ENCODE data around the gene MYO5C. TPM values are rescaled to one million over a fixed set of nuclear protein-coding genes. Genes with fewer than 3 reads are reported as not detected.

Gene MYO5C
- polyA plus RNA-seq, 4 donors, result 2.4 to 17.9 (median 6.8) TPM

- Histone ChIP-seq H3K4me1 (ENCODE audit: control insufficient read depth in 3 of 3, insufficient read depth in 2 of 3, low read depth in 1 of 3, low read length in 2 of 3) (no peaks in the 10 kb centered on the region), H3K4me3 (ENCODE audit: low read depth in 1 of 3, low read length in 3 of 3) (no peak overlapping the region), H3K27me3 (ENCODE audit: control insufficient read depth in 3 of 3, insufficient read depth in 3 of 3, low read length in 3 of 3) (no peaks in the 10 kb centered on the region), H3K27ac (ENCODE audit: low read depth in 1 of 3, low read length in 2 of 3) (no peak overlapping the region), H3K9me3 (ENCODE audit: control insufficient read depth in 2 of 2, insufficient read depth in 1 of 2, low read depth in 1 of 2, low read length in 1 of 2) (no peaks in the 10 kb centered on the region), H3K36me3 (ENCODE audit: control insufficient read depth in 3 of 3, insufficient read depth in 2 of 3, low read depth in 1 of 3, low read length in 3 of 3) (peaks cover 0 to 3% (median 0%) of the 10 kb centered on the region in 3 donors)
- FAIRE-seq, result no peak
- WGBS, 3 donors, result 90 to 95% (median 94%) methylated on average over 4 of the region's 4 CpGs
- DNase-seq, result no peak
Observed at GRCh38 chr15:52150871-52151270, 144.7 kb downstream of the MYO5C start.

- whole genome bisulfite sequencing, 3 donors, result 57 to 76% (median 68%) methylated on average over 9 of the region's 9 CpGs
- H3K36me3 ChIP-seq (ENCODE audit: control insufficient read depth in 3 of 3, insufficient read depth in 2 of 3, low read depth in 1 of 3, low read length in 3 of 3), result peaks cover 0 to 3% (median 0%) of the 10 kb centered on the region in 3 donors
- no peaks in the 10 kb centered on the region for H3K9me3 ChIP-seq (ENCODE audit: control insufficient read depth in 2 of 2, insufficient read depth in 1 of 2, low read depth in 1 of 2, low read length in 1 of 2)
- no peaks in the 10 kb centered on the region for H3K4me1 ChIP-seq (ENCODE audit: control insufficient read depth in 3 of 3, insufficient read depth in 2 of 3, low read depth in 1 of 3, low read length in 2 of 3)
- no peak overlapping the region for H3K27ac ChIP-seq (ENCODE audit: low read depth in 1 of 3, low read length in 2 of 3)
- FAIRE-seq (no peak), DNase-seq (no peak)
- no peaks in the 10 kb centered on the region for H3K27me3 ChIP-seq (ENCODE audit: control insufficient read depth in 3 of 3, insufficient read depth in 3 of 3, low read length in 3 of 3)
- H3K4me3 ChIP-seq (ENCODE audit: low read depth in 1 of 3, low read length in 3 of 3), result no peak overlapping the region
Observed at GRCh38 chr15:52150043-52150825, 145.4 kb downstream of the MYO5C start.

GRCh38 chr15:52148403-52148802 lies 147.2 kb downstream of the MYO5C start:
- no peak overlapping the region for H3K4me3 ChIP-seq (ENCODE audit: low read depth in 1 of 3, low read length in 3 of 3)
- 94% methylated on average over 5 of the region's 5 CpGs for WGBS, 3 donors
- no peaks in the 10 kb centered on the region for H3K9me3 ChIP-seq (ENCODE audit: control insufficient read depth in 2 of 2, insufficient read depth in 1 of 2, low read depth in 1 of 2, low read length in 1 of 2)
- H3K27ac ChIP-seq (ENCODE audit: low read depth in 1 of 3, low read length in 2 of 3), result no peak overlapping the region
- no peaks in the 10 kb centered on the region for H3K4me1 ChIP-seq (ENCODE audit: control insufficient read depth in 3 of 3, insufficient read depth in 2 of 3, low read depth in 1 of 3, low read length in 2 of 3)
- H3K36me3 ChIP-seq (ENCODE audit: control insufficient read depth in 3 of 3, insufficient read depth in 2 of 3, low read depth in 1 of 3, low read length in 3 of 3), result peaks cover 0 to 5% (median 3%) of the 10 kb centered on the region in 3 donors
- FAIRE-seq, result no peak
- DNase-seq, result no peak
- no peaks in the 10 kb centered on the region for H3K27me3 ChIP-seq (ENCODE audit: control insufficient read depth in 3 of 3, insufficient read depth in 3 of 3, low read length in 3 of 3)

GRCh38 chr15:52146776-52147175 lies 148.8 kb downstream of the MYO5C start:
- no peaks in the 10 kb centered on the region for H3K9me3 ChIP-seq (ENCODE audit: control insufficient read depth in 2 of 2, insufficient read depth in 1 of 2, low read depth in 1 of 2, low read length in 1 of 2)
- no peak overlapping the region for H3K27ac ChIP-seq (ENCODE audit: low read depth in 1 of 3, low read length in 2 of 3)
- H3K4me3 ChIP-seq (ENCODE audit: low read depth in 1 of 3, low read length in 3 of 3), result no peak overlapping the region
- H3K27me3 ChIP-seq (ENCODE audit: control insufficient read depth in 3 of 3, insufficient read depth in 3 of 3, low read length in 3 of 3), result no peaks in the 10 kb centered on the region
- FAIRE-seq (no peak), DNase-seq (no peak)
- WGBS, 3 donors, result 81 to 87% (median 83%) methylated on average over 3 of the region's 3 CpGs
- H3K36me3 ChIP-seq (ENCODE audit: control insufficient read depth in 3 of 3, insufficient read depth in 2 of 3, low read depth in 1 of 3, low read length in 3 of 3), result peaks cover 0 to 5% (median 3%) of the 10 kb centered on the region in 3 donors
- no peaks in the 10 kb centered on the region for H3K4me1 ChIP-seq (ENCODE audit: control insufficient read depth in 3 of 3, insufficient read depth in 2 of 3, low read depth in 1 of 3, low read length in 2 of 3)

GRCh38 chr15:52146261-52146660 lies 149.3 kb downstream of the MYO5C start:
- no peak for FAIRE-seq
- no peaks in the 10 kb centered on the region for H3K27me3 ChIP-seq (ENCODE audit: control insufficient read depth in 3 of 3, insufficient read depth in 3 of 3, low read length in 3 of 3)
- 86 to 96% (median 93%) methylated on average over 2 of the region's 2 CpGs for WGBS, 3 donors
- H3K36me3 ChIP-seq (ENCODE audit: control insufficient read depth in 3 of 3, insufficient read depth in 2 of 3, low read depth in 1 of 3, low read length in 3 of 3), result peaks cover 0 to 3% (median 3%) of the 10 kb centered on the region in 3 donors
- no peak overlapping the region for H3K4me3 ChIP-seq (ENCODE audit: low read depth in 1 of 3, low read length in 3 of 3)
- no peaks in the 10 kb centered on the region for H3K4me1 ChIP-seq (ENCODE audit: control insufficient read depth in 3 of 3, insufficient read depth in 2 of 3, low read depth in 1 of 3, low read length in 2 of 3)
- no peak overlapping the region for H3K27ac ChIP-seq (ENCODE audit: low read depth in 1 of 3, low read length in 2 of 3)
- no peak for DNase-seq
- no peaks in the 10 kb centered on the region for H3K9me3 ChIP-seq (ENCODE audit: control insufficient read depth in 2 of 2, insufficient read depth in 1 of 2, low read depth in 1 of 2, low read length in 1 of 2)

- Histone ChIP-seq H3K27ac (ENCODE audit: low read depth in 1 of 3, low read length in 2 of 3) (no peak overlapping the region), H3K9me3 (ENCODE audit: control insufficient read depth in 2 of 2, insufficient read depth in 1 of 2, low read depth in 1 of 2, low read length in 1 of 2) (no peaks in the 10 kb centered on the region), H3K27me3 (ENCODE audit: control insufficient read depth in 3 of 3, insufficient read depth in 3 of 3, low read length in 3 of 3) (no peaks in the 10 kb centered on the region), H3K4me1 (ENCODE audit: control insufficient read depth in 3 of 3, insufficient read depth in 2 of 3, low read depth in 1 of 3, low read length in 2 of 3) (no peaks in the 10 kb centered on the region), H3K4me3 (ENCODE audit: low read depth in 1 of 3, low read length in 3 of 3) (no peak overlapping the region), H3K36me3 (ENCODE audit: control insufficient read depth in 3 of 3, insufficient read depth in 2 of 3, low read depth in 1 of 3, low read length in 3 of 3) (peaks cover 0 to 5% (median 3%) of the 10 kb centered on the region in 3 donors)
- 91 to 97% (median 91%) methylated on average over 7 of the region's 7 CpGs for WGBS, 3 donors
- DNase-seq (no peak), FAIRE-seq (no peak)
Observed at GRCh38 chr15:52144656-52145178, 150.9 kb downstream of the MYO5C start.

GRCh38 chr15:52143873-52144272 lies 151.7 kb downstream of the MYO5C start:
- Histone ChIP-seq H3K9me3 (ENCODE audit: control insufficient read depth in 2 of 2, insufficient read depth in 1 of 2, low read depth in 1 of 2, low read length in 1 of 2) (no peaks in the 10 kb centered on the region), H3K36me3 (ENCODE audit: control insufficient read depth in 3 of 3, insufficient read depth in 2 of 3, low read depth in 1 of 3, low read length in 3 of 3) (peaks cover 0 to 5% (median 3%) of the 10 kb centered on the region in 3 donors), H3K27me3 (ENCODE audit: control insufficient read depth in 3 of 3, insufficient read depth in 3 of 3, low read length in 3 of 3) (no peaks in the 10 kb centered on the region), H3K4me3 (ENCODE audit: low read depth in 1 of 3, low read length in 3 of 3) (no peak overlapping the region), H3K27ac (ENCODE audit: low read depth in 1 of 3, low read length in 2 of 3) (no peak overlapping the region), H3K4me1 (ENCODE audit: control insufficient read depth in 3 of 3, insufficient read depth in 2 of 3, low read depth in 1 of 3, low read length in 2 of 3) (no peaks in the 10 kb centered on the region)
- 82 to 86% (median 83%) methylated on average over 11 of the region's 11 CpGs for WGBS, 3 donors
- DNase-seq (no peak), FAIRE-seq (no peak)
